ENCODE results near the gene USP17L11. TPM values are rescaled to one million over a fixed set of nuclear protein-coding genes. Genes with fewer than 3 reads are reported as not detected.
A peak's percentile ranks its signal among the peaks of the same experiment; 100 is the strongest.
"Not testable (repeated sequence)": the region's sequence is repeated elsewhere in the genome, so short reads cannot be mapped to it uniquely, and the experiment has no call there.

Gene USP17L11
- total RNA-seq, 2 donors from 2014 or later: not detected

GRCh38 chr4:9224596-9224995, 9.4 kb downstream of the USP17L11 start, which contains the start of gene USP17L13:
USP17L13 (plus strand) TSS chr4:9224896; CDS start chr4:9224896, 0 bp downstream.
- H3K4me3 Mint-ChIP-seq; H3K4me1 ChIP-seq (ENCODE audit: control insufficient read depth, insufficient read depth, low read length); H3K27ac ChIP-seq (ENCODE audit: low read depth, low read length); H3K36me3 Mint-ChIP-seq (ENCODE audit: low read depth); H3K9me3 Mint-ChIP-seq; H3K4me1 Mint-ChIP-seq; H3K27me3 ChIP-seq (ENCODE audit: control insufficient read depth, insufficient read depth, low read length, poor library complexity, severe bottlenecking); H3K9me3 ChIP-seq (ENCODE audit: control insufficient read depth, low read length); H3K4me3 ChIP-seq (ENCODE audit: low read length); H3K27ac Mint-ChIP-seq; DNase-seq; H3K9ac ChIP-seq (ENCODE audit: extremely low read depth, low read length, poor library complexity, severe bottlenecking); H3K36me3 ChIP-seq (ENCODE audit: control insufficient read depth, insufficient read depth, low read length); H3K27me3 Mint-ChIP-seq (ENCODE audit: insufficient read depth): not testable (repeated sequence)
- WGBS, 2 experiments (ENCODE audit: insufficient coverage in 1 of 2, insufficient read length in 1 of 2): no CpG with 5 or more reads among the region's 14 CpGs

GRCh38 chr4:9230249-9230648, 15.0 kb downstream of the USP17L11 start:
- 66% methylated on average over 6 of the region's 8 CpGs; no CpG with 5 or more reads in 1 of the 2 experiments for WGBS, 2 experiments (ENCODE audit: insufficient coverage in 1 of 2, insufficient read length in 1 of 2)
- H3K4me1 ChIP-seq (ENCODE audit: control insufficient read depth, insufficient read depth, low read length); H3K36me3 ChIP-seq (ENCODE audit: control insufficient read depth, insufficient read depth, low read length); H3K27me3 ChIP-seq (ENCODE audit: control insufficient read depth, insufficient read depth, low read length, poor library complexity, severe bottlenecking); H3K27ac Mint-ChIP-seq; H3K27ac ChIP-seq (ENCODE audit: low read depth, low read length); H3K36me3 Mint-ChIP-seq (ENCODE audit: low read depth); H3K4me3 Mint-ChIP-seq; H3K4me3 ChIP-seq (ENCODE audit: low read length); H3K9me3 ChIP-seq (ENCODE audit: control insufficient read depth, low read length); DNase-seq; H3K4me1 Mint-ChIP-seq; H3K9me3 Mint-ChIP-seq; H3K27me3 Mint-ChIP-seq (ENCODE audit: insufficient read depth); H3K9ac ChIP-seq (ENCODE audit: extremely low read depth, low read length, poor library complexity, severe bottlenecking): not testable (repeated sequence)

DNA sequence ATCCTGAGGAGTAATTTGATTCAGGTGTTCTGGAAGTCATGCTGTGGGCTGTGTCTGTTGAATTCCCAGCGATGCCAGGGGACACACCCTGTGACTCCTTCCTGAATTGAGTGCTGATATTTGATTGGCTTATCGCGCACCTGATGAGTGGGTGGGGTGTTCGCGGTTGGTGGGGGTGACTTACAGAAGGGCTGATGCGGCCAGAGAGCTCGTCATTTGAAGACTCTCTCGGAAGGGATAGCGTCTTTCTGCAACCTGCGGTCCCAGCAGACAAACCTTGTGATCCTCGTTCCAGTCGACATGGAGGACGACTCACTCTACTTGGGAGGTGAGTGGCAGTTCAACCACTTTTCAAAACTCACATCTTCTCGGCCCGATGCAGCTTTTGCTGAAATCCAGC, 18.9 kb downstream of the USP17L11 start, which contains the start of gene USP17L15:
Gene USP17L15 (plus strand): TSS at position 301 of the 400 bp plus-strand sequence. CDS start 0 bp downstream, at position 301.
- H3K27ac ChIP-seq (ENCODE audit: low read depth, low read length); DNase-seq; H3K36me3 Mint-ChIP-seq (ENCODE audit: low read depth); H3K4me3 Mint-ChIP-seq; H3K27me3 Mint-ChIP-seq (ENCODE audit: insufficient read depth); H3K27ac Mint-ChIP-seq; H3K9ac ChIP-seq (ENCODE audit: extremely low read depth, low read length, poor library complexity, severe bottlenecking); H3K27me3 ChIP-seq (ENCODE audit: control insufficient read depth, insufficient read depth, low read length, poor library complexity, severe bottlenecking); H3K9me3 Mint-ChIP-seq; H3K4me1 ChIP-seq (ENCODE audit: control insufficient read depth, insufficient read depth, low read length); H3K9me3 ChIP-seq (ENCODE audit: control insufficient read depth, low read length); H3K4me3 ChIP-seq (ENCODE audit: low read length); H3K4me1 Mint-ChIP-seq; H3K36me3 ChIP-seq (ENCODE audit: control insufficient read depth, insufficient read depth, low read length): not testable (repeated sequence)
- no CpG with 5 or more reads among the region's 15 CpGs for WGBS, 2 experiments (ENCODE audit: insufficient coverage in 1 of 2, insufficient read length in 1 of 2)

DNA sequence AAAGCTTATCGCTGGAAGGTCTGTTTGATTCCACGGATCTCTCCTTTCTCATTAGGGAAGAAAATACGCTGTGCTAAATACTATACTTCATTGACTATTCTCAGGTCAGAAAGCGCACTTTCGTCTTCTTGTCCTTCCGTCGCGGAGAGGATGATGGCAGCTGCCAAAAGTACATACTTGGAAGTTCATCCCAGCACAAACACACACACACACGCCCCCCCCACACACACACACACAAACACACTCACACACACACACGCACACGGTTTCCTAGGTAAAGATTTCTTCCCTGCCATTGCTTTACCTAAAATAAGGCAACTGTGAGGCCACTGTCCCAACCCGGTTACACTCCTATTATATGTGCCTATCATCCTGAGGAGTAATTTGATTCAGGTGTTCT, 23.3 kb downstream of the USP17L11 start:
- H3K9me3 Mint-ChIP-seq; H3K27ac Mint-ChIP-seq; H3K9me3 ChIP-seq (ENCODE audit: control insufficient read depth, low read length); H3K9ac ChIP-seq (ENCODE audit: extremely low read depth, low read length, poor library complexity, severe bottlenecking); H3K27me3 ChIP-seq (ENCODE audit: control insufficient read depth, insufficient read depth, low read length, poor library complexity, severe bottlenecking); H3K4me3 ChIP-seq (ENCODE audit: low read length); H3K36me3 ChIP-seq (ENCODE audit: control insufficient read depth, insufficient read depth, low read length); H3K36me3 Mint-ChIP-seq (ENCODE audit: low read depth); H3K4me1 Mint-ChIP-seq; H3K27me3 Mint-ChIP-seq (ENCODE audit: insufficient read depth); H3K27ac ChIP-seq (ENCODE audit: low read depth, low read length); H3K4me1 ChIP-seq (ENCODE audit: control insufficient read depth, insufficient read depth, low read length); H3K4me3 Mint-ChIP-seq: not testable (repeated sequence)
- DNase-seq: peak; percentile 20
- WGBS, 2 experiments (ENCODE audit: insufficient coverage in 1 of 2, insufficient read length in 1 of 2): no CpG with 5 or more reads among the region's 12 CpGs

DNA sequence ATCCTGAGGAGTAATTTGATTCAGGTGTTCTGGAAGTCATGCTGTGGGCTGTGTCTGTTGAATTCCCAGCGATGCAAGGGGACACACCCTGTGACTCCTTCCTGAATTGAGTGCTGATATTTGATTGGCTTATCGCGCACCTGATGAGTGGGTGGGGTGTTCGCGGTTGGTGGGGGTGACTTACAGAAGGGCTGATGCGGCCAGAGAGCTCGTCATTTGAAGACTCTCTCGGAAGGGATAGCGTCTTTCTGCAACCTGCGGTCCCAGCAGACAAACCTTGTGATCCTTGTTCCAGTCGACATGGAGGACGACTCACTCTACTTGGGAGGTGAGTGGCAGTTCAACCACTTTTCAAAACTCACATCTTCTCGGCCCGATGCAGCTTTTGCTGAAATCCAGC, 28.4 kb downstream of the USP17L11 start, which contains the start of gene USP17L17:
Gene USP17L17 (plus strand): TSS at position 301 of the 400 bp plus-strand sequence. CDS start 0 bp downstream, at position 301.
- H3K9me3 Mint-ChIP-seq; H3K4me1 Mint-ChIP-seq; H3K36me3 Mint-ChIP-seq (ENCODE audit: low read depth); H3K9ac ChIP-seq (ENCODE audit: extremely low read depth, low read length, poor library complexity, severe bottlenecking); H3K27ac ChIP-seq (ENCODE audit: low read depth, low read length); H3K4me1 ChIP-seq (ENCODE audit: control insufficient read depth, insufficient read depth, low read length); H3K4me3 Mint-ChIP-seq; H3K36me3 ChIP-seq (ENCODE audit: control insufficient read depth, insufficient read depth, low read length); H3K4me3 ChIP-seq (ENCODE audit: low read length); H3K27me3 Mint-ChIP-seq (ENCODE audit: insufficient read depth); DNase-seq; H3K9me3 ChIP-seq (ENCODE audit: control insufficient read depth, low read length); H3K27me3 ChIP-seq (ENCODE audit: control insufficient read depth, insufficient read depth, low read length, poor library complexity, severe bottlenecking); H3K27ac Mint-ChIP-seq: not testable (repeated sequence)
- WGBS, 2 experiments (ENCODE audit: insufficient coverage in 1 of 2, insufficient read length in 1 of 2): no CpG with 5 or more reads among the region's 14 CpGs

- 87% methylated on average over 4 of the region's 26 CpGs; no CpG with 5 or more reads in 1 of the 2 experiments for WGBS, 2 experiments (ENCODE audit: insufficient coverage in 1 of 2, insufficient read length in 1 of 2)
- H3K9me3 Mint-ChIP-seq: not testable (repeated sequence)
These were observed 32.9 kb downstream of the USP17L11 start, which contains the start of gene USP17L18 for GRCh38 chr4:9247953-9248680. USP17L18 (plus strand) TSS chr4:9248630; CDS start chr4:9248630, 0 bp downstream.

GRCh38 chr4:9253078-9253477, 37.9 kb downstream of the USP17L11 start, which contains the start of gene USP17L19:
USP17L19 (plus strand) TSS chr4:9253378; CDS start chr4:9253378, 0 bp downstream.
- not testable (repeated sequence) for H3K9me3 Mint-ChIP-seq; H3K4me3 ChIP-seq (ENCODE audit: low read length); H3K36me3 Mint-ChIP-seq (ENCODE audit: low read depth); DNase-seq; H3K9ac ChIP-seq (ENCODE audit: extremely low read depth, low read length, poor library complexity, severe bottlenecking); H3K27me3 Mint-ChIP-seq (ENCODE audit: insufficient read depth); H3K27ac Mint-ChIP-seq; H3K36me3 ChIP-seq (ENCODE audit: control insufficient read depth, insufficient read depth, low read length); H3K27me3 ChIP-seq (ENCODE audit: control insufficient read depth, insufficient read depth, low read length, poor library complexity, severe bottlenecking); H3K4me3 Mint-ChIP-seq; H3K9me3 ChIP-seq (ENCODE audit: control insufficient read depth, low read length); H3K27ac ChIP-seq (ENCODE audit: low read depth, low read length); H3K4me1 ChIP-seq (ENCODE audit: control insufficient read depth, insufficient read depth, low read length); H3K4me1 Mint-ChIP-seq
- WGBS, 2 experiments (ENCODE audit: insufficient coverage in 1 of 2, insufficient read length in 1 of 2): no CpG with 5 or more reads among the region's 13 CpGs

More at GRCh38 chr4:9247953-9248680, 32.9 kb downstream of the USP17L11 start, which contains the start of gene USP17L18:
- not testable (repeated sequence) for H3K36me3 ChIP-seq (ENCODE audit: control insufficient read depth, insufficient read depth, low read length); H3K9me3 ChIP-seq (ENCODE audit: control insufficient read depth, low read length); H3K27me3 Mint-ChIP-seq (ENCODE audit: insufficient read depth); H3K9ac ChIP-seq (ENCODE audit: extremely low read depth, low read length, poor library complexity, severe bottlenecking); H3K27ac Mint-ChIP-seq; H3K36me3 Mint-ChIP-seq (ENCODE audit: low read depth); H3K27ac ChIP-seq (ENCODE audit: low read depth, low read length); H3K27me3 ChIP-seq (ENCODE audit: control insufficient read depth, insufficient read depth, low read length, poor library complexity, severe bottlenecking); H3K4me3 ChIP-seq (ENCODE audit: low read length); H3K4me1 Mint-ChIP-seq; H3K4me1 ChIP-seq (ENCODE audit: control insufficient read depth, insufficient read depth, low read length); H3K4me3 Mint-ChIP-seq
- peak; percentile 10 for DNase-seq

All from endodermal cell (in vitro differentiated cells).